Skin epidermis (tissue), 12 donors: ENCODE results near the gene RERE.
"Not testable (repeated sequence)": the region's sequence is repeated elsewhere in the genome, so short reads cannot be mapped to it uniquely, and the experiment has no call there.

Experiments used
- H3K27ac ChIP-seq, 21 experiments: fragments of 200-600 bp; sonication (generic) in 11 of 21; one replicate each; pipeline ENCODE4 v1.5.0; 2020; ENCODE audit warnings: mild to moderate bottlenecking in 3 of 21, inconsistent platforms in 2 of 21, moderate library complexity in 2 of 21
- H3K4me3 ChIP-seq, 7 experiments: fragments of 200-600 bp; sonication (generic) in 2 of 7; one replicate each; pipeline ENCODE4 v1.5.0; 2020; ENCODE audit warnings: inconsistent platforms in 2 of 7, mild to moderate bottlenecking in 2 of 7, moderate library complexity in 1 of 7

RERE gene

GRCh38 chr1:8632102-8632501, 185.3 kb downstream of the RERE start:
- Histone ChIP-seq H3K27ac (no peak overlapping the region), H3K4me3 (no peak overlapping the region)

GRCh38 chr1:8631163-8631562, 186.3 kb downstream of the RERE start:
- H3K27ac ChIP-seq, result no peak overlapping the region
- H3K4me3 ChIP-seq, result no peak overlapping the region

GRCh38 chr1:8629241-8630091, 188.0 kb downstream of the RERE start:
- no peak overlapping the region for H3K4me3 ChIP-seq
- peak overlapping the region in 6 of 21 experiments; percentile 3 to 47 (median 38) for H3K27ac ChIP-seq

GRCh38 chr1:8628606-8629005, 188.8 kb downstream of the RERE start:
- H3K4me3 ChIP-seq, result no peak overlapping the region
- peak overlapping the region in 1 of 21 experiments; percentile 40 for H3K27ac ChIP-seq

GRCh38 chr1:8627728-8628127, 189.7 kb downstream of the RERE start:
- no peak overlapping the region for H3K4me3 ChIP-seq
- peak overlapping the region in 1 of 21 experiments; percentile 26 for H3K27ac ChIP-seq

GRCh38 chr1:8625981-8626898, 191.2 kb downstream of the RERE start:
- H3K4me3 ChIP-seq, result no peak overlapping the region
- no peak overlapping the region for H3K27ac ChIP-seq

GRCh38 chr1:8625491-8625890, 191.9 kb downstream of the RERE start:
- no peak overlapping the region for H3K27ac ChIP-seq

GRCh38 chr1:8623651-8624192, 193.7 kb downstream of the RERE start:
- H3K27ac ChIP-seq, H3K4me3 ChIP-seq: not testable (repeated sequence)

More at GRCh38 chr1:8625491-8625890, 191.9 kb downstream of the RERE start:
- H3K4me3 ChIP-seq, result no peak overlapping the region

- not testable (repeated sequence) for H3K4me3 ChIP-seq, H3K27ac ChIP-seq
Measured at GRCh38 chr1:8621785-8622348, 195.6 kb downstream of the RERE start.

- not testable (repeated sequence) for H3K27ac ChIP-seq, H3K4me3 ChIP-seq
Measured at GRCh38 chr1:8621034-8621582, 196.3 kb downstream of the RERE start.

- not testable (repeated sequence) for H3K4me3 ChIP-seq, H3K27ac ChIP-seq
Measured at GRCh38 chr1:8619917-8620502, 197.4 kb downstream of the RERE start.

- not testable (repeated sequence) for H3K4me3 ChIP-seq, H3K27ac ChIP-seq
Measured at GRCh38 chr1:8619419-8619818, 198.0 kb downstream of the RERE start.

- not testable (repeated sequence) for H3K4me3 ChIP-seq, H3K27ac ChIP-seq
Measured at GRCh38 chr1:8616791-8617190, 200.6 kb downstream of the RERE start.

GRCh38 chr1:8611634-8612515, 205.6 kb downstream of the RERE start:
- H3K4me3 ChIP-seq, H3K27ac ChIP-seq: not testable (repeated sequence)

- Histone ChIP-seq H3K27ac (no peak overlapping the region), H3K4me3 (no peak overlapping the region)
Measured at GRCh38 chr1:8607906-8608305, 209.5 kb downstream of the RERE start.

- Histone ChIP-seq H3K4me3 (no peak overlapping the region), H3K27ac (peak overlapping the region in 1 of 21 experiments; percentile 14)
Measured at GRCh38 chr1:8604041-8604945, 213.1 kb downstream of the RERE start.

- Histone ChIP-seq H3K4me3 (no peak overlapping the region), H3K27ac (no peak overlapping the region)
Measured at GRCh38 chr1:8603220-8603616, 214.2 kb downstream of the RERE start.
